GM12873 (cell line): ENCODE results near the gene TNS3.

Experiments
- TF ChIP-seq, protein P1 (sequence below): IDR thresholded peaks from 2 replicates; pipeline ENCODE4 v1.5.1; 2012; ENCODE audit warnings: low read depth, mild to moderate bottlenecking, moderate library complexity, low read length, control low read depth; ENCODE audit not compliant: insufficient read depth; ENCODE audit errors: missing control alignments

TNS3 gene

DNA sequence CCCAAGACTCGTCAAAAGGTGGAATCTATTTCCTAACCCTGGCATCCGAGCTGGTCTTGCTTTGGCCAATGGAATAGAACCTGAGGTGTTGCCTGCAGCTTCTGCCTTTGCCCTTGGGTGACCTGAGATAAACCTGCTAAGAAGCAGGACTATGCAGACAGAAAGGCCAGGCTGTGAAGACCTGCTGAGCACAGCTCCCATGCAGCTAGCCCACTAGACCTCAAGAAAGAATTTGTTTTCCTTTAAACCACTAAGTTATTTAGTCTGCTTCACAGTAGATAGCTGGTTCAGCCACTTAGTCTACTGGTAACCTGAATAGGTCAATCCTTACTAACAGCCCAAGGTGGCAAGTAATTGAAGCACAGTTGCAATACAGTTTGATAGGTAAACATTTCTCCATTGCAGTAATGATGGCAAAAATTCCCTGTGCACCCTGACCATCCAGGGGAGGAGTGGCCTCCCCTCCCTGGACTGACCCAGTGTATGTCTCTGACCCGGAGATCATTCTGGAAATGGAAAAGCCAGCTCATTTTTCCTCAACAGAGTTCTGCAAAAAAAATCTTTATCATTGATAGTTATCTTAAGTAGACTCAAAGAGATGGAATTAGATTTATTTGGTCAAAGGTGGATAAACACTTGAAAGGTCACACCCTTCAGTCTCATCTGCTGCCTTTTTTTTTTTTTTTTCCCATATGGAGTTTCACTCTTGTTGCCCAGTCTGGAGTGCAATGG, 20.0 kb downstream of the TNS3 start:
- TF ChIP-seq, protein P1, sequence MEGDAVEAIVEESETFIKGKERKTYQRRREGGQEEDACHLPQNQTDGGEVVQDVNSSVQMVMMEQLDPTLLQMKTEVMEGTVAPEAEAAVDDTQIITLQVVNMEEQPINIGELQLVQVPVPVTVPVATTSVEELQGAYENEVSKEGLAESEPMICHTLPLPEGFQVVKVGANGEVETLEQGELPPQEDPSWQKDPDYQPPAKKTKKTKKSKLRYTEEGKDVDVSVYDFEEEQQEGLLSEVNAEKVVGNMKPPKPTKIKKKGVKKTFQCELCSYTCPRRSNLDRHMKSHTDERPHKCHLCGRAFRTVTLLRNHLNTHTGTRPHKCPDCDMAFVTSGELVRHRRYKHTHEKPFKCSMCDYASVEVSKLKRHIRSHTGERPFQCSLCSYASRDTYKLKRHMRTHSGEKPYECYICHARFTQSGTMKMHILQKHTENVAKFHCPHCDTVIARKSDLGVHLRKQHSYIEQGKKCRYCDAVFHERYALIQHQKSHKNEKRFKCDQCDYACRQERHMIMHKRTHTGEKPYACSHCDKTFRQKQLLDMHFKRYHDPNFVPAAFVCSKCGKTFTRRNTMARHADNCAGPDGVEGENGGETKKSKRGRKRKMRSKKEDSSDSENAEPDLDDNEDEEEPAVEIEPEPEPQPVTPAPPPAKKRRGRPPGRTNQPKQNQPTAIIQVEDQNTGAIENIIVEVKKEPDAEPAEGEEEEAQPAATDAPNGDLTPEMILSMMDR, result no peak

DNA sequence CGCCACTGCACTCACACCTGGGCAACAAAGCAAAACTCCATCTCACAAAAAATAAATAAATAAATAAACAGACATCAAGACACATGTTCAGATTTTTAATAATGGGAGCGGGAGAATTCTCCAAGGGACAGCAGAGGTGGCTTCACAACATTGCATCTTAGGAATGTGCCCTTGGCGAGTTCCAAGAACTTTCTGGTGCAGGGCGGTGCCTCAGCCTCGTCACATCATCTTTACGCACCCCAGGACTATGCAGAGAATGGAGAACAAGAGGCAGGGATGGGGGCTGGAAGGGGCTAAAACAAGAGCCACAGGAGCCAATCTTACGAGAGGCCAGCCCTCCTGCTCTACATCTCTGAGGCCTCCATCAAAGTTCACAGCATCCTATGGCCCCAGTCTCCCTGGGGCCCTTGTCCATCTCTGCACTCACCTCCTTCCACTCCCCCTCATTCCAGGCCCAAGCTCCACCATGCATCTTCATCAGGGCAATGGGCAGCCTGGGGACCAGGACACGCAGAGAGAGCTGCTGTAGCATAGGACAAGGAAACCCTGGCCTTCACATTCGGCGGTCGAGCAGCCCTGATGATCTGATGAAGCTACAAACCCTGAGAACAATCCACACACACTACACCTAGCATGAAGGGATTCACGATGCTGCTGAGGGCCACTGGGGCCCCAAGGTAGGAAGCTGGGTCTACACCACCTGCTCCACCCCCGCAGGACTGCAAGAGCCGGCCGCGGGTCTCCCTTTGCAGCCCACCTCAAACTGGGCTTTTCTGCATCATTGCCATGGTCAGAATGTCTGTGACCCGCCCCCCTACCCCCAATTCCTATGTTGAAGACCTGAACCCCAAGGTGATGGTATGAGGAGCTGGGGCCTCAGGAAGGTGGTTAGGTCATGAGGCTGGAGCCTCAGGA, 22.3 kb downstream of the TNS3 start:
- TF ChIP-seq, protein P1, result no peak

DNA sequence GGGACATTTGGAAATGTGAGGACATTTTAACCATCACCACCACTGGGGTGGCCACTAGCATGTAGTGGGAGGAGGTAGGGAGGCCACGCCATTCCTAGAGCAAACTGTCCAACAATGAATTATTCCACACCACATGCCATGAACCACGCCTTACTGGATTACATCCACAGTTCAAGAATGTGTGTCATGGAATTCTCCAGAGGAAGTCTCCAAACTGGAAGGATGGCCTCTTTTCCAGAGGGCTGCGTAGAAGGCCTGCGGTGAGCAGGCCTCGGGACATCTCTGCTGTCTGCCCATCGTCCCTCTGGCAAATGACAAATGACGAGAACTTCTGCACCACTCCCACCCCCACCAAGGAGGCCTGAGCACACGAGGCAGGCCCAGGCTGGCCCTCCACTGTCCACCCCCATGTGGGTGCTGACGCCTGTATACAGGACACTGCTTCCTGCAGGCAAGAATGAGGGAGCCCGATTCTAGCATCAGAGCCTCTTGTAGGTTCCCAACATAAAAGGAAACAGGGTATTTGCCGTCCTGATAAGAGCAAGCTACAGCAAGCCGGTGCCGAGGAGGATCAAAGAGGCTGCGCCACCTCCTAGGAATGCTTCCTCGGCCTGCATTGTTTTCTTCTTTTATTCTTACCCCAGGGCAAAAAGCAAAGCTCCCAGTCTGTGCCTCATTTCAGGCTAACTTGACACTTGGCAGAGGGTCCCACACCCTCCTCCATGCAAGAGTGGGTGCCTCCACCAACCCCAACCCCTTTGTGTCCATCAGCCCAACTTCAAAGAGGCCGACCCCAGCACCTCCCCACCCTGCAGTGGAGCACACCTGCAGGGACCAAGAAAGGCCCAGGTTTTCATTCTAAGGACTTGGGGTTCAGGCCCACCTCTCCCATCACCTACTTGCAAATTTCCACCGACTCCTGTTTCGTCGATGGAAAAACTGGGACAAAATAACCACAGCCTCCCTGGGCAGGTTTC, 23.9 kb downstream of the TNS3 start:
- TF ChIP-seq, protein P1, result no peak

DNA sequence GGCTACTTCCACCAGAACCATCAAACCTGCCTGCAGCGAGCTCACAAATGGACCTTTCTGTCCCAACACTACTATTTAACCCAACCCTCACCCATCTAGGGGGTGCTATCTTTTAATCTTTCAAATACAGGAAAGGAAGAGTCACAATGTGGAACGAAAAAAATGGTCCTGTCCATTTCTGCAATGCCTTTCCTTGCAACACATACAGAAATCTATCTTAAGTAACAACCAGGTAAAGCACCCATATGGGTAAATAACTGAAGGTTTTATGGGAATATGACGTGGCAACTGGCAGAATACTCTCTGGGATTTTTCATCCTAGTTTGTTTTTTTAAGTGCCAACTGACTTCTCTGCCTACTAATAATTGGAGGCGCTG, 24.6 kb downstream of the TNS3 start:
- TF ChIP-seq, protein P1, result no peak

DNA sequence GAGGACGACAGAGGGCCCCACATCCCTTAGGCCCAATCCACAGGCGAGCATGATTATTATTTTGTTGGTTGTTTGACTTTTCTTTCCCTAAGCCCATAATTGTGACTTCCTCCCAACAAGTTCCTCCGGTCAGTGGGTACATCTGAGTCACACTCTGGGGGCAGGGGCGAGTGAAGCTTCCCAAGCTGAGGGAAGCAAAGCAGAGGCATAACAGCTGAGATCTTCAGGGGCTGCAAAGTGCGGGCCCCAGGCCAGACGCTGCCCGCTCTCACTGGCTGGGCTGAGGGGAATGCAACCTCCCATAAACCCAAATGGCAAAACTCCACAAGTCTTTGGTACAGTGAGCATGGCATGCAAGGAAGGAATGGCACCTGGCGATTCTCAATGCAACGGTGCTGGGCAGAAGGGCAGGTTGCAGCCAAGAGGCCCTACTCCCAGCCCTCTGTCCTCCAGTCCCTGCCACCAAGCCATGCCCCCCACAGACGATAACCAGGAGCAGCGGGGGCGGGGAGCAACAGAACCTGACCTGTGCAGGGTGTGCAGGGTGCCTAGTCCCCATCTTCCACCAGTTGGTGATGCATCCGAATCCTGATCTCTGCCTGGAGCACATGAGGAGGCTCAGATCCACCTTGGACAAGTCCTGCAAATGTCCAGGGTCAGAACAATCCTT, 25.3 kb downstream of the TNS3 start:
- TF ChIP-seq, protein P1, result no peak

DNA sequence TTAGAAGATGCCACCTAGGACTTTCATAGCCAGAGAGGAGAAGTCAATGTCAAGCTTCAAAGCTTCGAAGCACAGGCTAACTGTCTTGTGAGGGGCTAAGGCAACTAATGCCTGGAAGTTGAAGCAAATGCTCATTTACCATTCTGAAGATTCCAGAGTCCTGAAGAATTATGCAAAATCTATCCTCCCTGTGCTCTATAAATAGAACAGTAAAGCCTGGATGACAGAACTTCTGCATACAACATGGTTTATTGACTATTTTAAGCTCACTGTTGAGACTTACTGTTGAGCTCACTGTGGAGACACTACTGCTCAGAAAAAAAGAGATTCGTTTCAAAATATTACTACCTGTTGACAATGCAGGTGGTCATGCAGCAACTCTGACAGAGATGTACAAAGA, 28.6 kb downstream of the TNS3 start:
- TF ChIP-seq, protein P1, result no peak
